GM12875 (cell line): ENCODE data around the gene MYOM1.

Source experiments
- H3K4me3 ChIP-seq: one replicate; pipeline ENCODE4 v1.5.1; 2011; ENCODE audit warnings: low read depth, low read length, control low read depth
- CTCF ChIP-seq: IDR thresholded peaks from 2 replicates; pipeline ENCODE4 v1.5.1; 2011; ENCODE audit warnings: low read depth, mild to moderate bottlenecking, control low read depth, inconsistent platforms, low read length, moderate library complexity, borderline replicate concordance; ENCODE audit not compliant: insufficient read depth

MYOM1 gene

DNA sequence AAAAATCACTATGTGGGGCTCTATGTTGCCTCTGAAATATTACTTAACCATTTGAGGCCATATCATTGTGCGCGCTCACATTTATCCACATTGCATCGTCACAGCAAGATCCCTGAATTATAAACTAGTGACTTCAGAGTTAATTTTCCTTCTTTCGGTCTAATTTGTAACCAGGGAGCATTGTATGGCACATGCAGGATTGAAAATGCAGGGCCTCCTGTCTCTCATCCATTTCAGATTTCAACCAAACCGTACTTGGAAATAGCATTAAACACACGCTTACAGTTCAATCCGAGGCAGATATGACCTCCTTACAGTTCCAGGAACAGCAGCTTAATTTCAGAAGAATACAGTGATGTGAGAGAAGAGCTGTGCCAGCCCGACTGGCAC lies 532 bp downstream of the MYOM1 start:
- no peak overlapping the region for H3K4me3 ChIP-seq
- TF ChIP-seq CTCF: no peak

GRCh38 chr18:3218819-3219218 lies 949 bp downstream of the MYOM1 start:
- H3K4me3 ChIP-seq: no peak overlapping the region
- TF ChIP-seq CTCF: no peak

DNA sequence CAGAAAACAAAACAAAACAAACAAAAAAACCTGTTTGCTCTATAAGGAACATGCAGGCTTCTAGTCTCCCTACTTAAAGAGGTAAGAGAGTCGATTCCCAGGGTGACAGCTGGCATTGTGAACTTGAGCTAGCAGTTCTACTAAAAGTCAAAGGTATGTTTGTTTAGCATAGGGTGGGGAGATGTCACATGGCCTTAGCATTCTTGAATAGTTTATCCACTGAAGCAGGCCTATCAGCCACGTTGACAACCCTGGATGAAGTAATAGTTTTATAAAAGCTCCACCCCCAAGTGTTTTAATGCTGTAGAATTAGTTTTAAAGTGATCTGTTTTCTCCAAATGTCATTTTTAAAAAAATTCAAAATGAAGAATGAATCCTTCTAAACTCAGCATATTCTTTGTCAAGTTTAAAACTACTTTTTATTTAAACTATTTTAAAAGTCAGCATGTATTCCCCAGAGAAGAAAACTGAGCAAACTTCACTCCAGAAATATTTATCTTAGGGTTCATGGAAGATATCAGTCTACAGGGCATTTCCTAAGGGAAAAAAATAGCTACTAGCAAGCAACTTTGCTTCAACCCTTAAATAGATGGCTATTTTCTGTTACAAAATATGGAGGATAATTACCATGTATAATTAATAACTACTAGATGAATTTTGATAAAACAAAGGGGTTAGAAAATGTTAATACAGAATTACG lies 1.7 kb downstream of the MYOM1 start:
- H3K4me3 ChIP-seq: no peak overlapping the region
- no peak for TF ChIP-seq CTCF

- no peak for TF ChIP-seq CTCF
- no peak overlapping the region for H3K4me3 ChIP-seq
Observed at GRCh38 chr18:3216987-3217386, 2.8 kb downstream of the MYOM1 start.

GRCh38 chr18:3214855-3215637 lies 4.7 kb downstream of the MYOM1 start:
- no peak overlapping the region for H3K4me3 ChIP-seq
- no peak for TF ChIP-seq CTCF

DNA sequence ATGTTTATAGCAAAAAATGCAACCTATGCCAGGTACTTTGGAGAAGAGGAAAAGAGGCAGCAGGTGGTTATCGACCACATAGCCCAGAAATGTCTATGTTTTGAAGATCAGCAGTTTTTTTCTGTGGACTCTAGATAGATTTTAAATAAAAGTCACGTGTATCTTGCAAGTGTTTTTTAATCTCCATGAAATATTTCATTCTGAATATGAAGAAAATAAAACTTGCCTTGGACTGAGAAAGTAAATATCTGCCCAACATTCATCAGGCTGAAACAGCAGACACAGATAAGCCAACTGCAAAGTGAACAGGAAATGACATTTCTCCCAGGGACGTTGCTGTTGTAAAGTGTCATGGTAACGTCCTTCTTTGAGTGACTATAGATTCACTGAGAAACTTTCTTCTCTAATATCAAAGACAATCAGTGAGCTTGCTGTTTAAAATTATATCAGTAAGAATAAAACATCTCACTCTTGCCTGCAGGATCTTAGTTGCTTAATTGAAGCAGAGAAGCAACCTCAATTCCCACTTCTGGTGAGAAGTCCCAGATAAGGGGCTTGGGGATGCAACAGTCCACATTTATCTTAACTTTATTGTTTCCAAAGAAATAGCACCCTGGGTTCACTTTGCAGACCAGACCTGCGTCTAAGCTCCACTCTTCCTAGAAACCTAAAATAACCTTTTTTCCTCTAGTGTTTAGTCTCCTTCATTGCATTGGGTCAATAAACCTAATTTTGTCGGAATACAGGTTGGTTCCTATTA lies 6.3 kb downstream of the MYOM1 start:
- no peak for TF ChIP-seq CTCF
- no peak overlapping the region for H3K4me3 ChIP-seq
